NOMO-1 (cell line): ENCODE measurements around the gene P2RY8.
"Not testable (repeated sequence)": the region's sequence is repeated elsewhere in the genome, so short reads cannot be mapped to it uniquely, and the experiment has no call there.

Experiments
- DNase-seq, 2 experiments: peaks; one replicate each; lab custom pipeline; 2025; ENCODE audit not compliant: unreplicated experiment in 2 of 2; lab: John Stamatoyannopoulos, UW

P2RY8 gene

DNA sequence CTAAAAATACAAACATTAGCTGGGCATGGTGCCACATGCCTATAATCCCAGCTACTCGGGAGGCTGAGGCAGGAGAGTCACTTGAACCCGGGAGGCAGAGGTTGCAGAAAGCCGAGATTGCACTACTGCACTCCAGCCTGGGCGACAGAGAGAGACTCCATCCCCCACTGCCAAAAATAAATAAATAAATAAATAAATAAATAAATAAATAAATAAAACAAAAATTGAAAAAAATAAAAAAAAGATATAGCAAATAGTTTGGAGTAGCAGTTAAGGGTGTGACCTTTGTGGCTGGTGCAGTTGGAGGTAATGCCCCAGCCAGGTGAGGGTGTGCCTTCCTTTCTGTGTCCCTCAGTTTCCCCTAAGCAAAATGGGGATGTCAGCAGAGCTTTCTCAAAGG, 14.1 kb downstream of the P2RY8 start:
- not testable (repeated sequence) for DNase-seq

DNA sequence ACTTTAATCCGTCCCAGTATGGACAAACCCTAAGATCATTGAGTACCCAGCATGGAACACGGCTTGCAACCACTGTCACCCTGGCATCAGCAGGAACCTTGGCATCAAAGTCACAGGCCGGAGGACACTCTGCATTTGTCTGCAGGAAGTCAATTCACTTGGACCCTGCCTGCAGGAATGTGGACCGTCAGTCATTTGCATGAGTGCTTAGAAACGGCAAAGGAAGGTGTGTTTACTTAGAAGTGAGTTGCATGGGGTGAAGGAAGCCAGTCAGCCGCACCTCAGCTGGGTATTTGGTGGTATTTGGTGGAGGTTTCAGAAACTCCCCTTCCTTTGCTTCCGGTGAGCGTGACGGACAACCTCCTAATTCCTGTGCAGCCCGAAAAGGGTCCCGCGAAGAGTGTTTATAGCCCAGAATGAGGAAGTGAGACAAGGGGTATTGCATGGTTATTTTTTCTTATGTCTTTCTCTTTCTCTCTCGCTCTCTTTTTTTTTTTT, 15.5 kb downstream of the P2RY8 start:
- peak; percentile 88 to 96 for DNase-seq

GRCh38 chrX:1520350-1520749, 16.6 kb downstream of the P2RY8 start:
- DNase-seq = no peak

- DNase-seq = no peak
Measured at GRCh38 chrX:1519022-1519497, 17.9 kb downstream of the P2RY8 start.

DNA sequence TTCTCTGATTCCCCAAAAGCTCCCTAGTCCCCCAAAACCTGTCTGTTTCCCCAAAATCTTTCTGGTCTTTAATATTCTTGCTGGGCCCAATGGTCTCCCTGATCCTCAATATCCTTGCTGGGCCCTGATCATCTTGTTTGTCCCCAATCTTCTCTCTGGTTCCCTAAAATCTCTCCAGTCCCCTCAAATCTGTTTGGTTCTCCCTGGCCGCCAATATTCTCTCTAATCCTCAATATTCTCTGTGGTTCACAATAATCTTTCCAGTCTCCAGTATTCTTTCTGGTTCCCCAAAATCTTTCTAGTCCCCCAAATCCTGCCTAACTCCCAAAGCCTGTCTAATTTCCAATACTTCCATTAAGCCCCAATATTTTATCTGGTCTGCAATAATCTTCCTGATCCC, 18.5 kb downstream of the P2RY8 start:
- DNase-seq = no peak

- no peak for DNase-seq
Measured at GRCh38 chrX:1516596-1517104, 20.3 kb downstream of the P2RY8 start.

GRCh38 chrX:1511829-1512228, 25.2 kb downstream of the P2RY8 start:
- DNase-seq = no peak

DNA sequence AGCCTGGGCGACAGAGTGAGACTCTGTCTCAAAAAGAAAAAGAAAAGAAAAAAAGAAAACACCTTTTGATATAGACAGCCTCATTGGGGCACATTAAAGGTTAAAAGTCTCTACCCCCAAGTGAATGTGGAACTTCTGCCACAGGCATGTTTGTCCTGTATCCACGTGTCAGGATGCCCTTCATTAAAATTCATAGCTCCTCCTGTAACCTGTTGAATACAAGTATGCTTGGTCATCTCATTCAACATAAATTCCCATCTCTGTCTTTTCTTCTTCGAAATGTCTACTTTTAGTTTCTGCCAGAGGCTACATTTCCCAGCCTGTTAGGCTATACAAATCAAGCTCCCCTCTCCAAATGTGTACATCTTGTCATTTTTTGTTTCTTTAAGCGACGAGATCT, 25.8 kb downstream of the P2RY8 start:
- no peak for DNase-seq

DNA sequence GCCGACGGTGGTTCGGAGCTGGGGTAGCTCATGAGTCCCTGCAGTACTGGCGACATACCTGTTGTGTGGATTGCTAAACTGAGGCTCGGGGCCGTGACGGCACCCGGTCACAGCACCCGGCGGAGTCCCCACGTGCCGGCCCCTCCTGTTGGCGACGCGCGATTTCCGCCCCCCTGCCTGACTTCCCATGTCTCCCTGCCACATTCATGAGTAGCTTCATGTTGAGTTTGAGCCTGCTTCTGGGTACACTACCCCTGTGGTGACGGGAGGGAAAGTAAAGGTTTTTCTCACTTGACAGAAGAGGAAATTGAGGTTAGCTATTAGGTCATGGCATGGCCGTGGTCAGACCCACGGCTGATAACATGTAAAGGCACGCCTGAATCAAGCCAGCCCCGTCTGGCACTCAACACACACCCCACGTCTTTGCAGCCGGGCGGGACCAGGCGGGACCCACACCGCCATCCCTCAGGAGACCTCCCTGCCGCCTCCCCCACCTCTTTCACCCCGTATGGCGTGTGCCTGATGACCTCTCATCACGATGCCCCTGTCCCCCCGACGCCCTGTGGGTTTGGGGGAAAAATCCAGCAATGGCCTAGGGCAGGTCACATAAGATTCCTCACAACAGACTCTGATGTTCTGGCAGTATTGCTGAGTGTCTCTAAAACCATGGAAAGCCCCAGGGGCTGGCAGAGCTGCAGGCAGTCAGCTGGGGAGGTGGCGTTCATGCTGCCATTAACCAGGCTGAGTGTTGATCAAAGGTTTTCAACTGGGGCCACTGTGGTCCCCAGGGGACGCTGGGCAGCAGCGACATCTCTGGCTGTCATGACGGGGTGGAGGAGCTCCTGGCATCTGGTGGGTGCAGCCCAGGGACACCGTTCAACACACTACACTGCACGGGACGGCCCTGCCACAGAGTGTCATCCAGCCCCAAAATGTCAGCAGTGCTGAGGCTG, 29.2 kb downstream of the P2RY8 start:
- DNase-seq = peak in 1 of 2 experiments; percentile 52

DNA sequence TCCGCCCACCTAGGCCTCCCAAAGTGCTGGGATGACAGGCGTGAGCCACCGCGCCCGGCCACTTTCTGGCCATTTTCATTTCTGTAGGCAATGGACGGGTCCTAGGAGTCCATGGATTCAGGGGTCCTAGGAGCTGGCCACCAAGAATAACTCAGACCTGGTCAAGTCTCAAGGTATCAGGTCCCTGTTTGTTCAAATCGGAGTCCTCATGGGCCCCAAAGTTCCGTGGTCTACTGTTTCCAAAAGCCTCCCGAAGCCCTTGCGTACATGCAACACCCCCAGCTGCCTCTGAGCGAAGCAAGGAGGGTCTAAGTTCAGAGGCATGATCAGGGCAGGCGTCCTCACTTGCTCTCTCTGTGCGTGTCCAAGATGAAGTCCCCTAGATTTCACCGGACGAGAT, 30.1 kb downstream of the P2RY8 start:
- DNase-seq = no peak

DNA sequence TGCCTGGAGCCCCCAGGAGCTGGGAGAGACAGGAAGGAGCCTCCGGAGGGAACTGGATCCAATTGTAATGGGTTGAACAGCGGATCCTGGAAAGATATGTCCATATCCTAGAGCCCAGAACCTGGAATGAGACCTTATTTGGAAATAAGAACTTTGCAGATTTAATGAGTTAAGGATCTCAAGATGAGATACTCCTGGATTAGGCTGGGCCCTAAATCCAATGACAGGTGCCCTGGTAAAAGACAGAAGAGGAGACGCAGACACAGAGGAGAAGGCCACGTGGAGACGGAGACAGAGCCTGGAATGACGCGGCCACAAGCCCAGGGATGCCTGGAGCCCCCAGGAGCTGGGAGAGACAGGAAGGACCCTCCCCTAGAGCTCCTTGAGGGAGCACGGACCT, 34.1 kb downstream of the P2RY8 start:
- DNase-seq = no peak

GRCh38 chrX:1502241-1502640, 34.7 kb downstream of the P2RY8 start:
- no peak for DNase-seq

DNA sequence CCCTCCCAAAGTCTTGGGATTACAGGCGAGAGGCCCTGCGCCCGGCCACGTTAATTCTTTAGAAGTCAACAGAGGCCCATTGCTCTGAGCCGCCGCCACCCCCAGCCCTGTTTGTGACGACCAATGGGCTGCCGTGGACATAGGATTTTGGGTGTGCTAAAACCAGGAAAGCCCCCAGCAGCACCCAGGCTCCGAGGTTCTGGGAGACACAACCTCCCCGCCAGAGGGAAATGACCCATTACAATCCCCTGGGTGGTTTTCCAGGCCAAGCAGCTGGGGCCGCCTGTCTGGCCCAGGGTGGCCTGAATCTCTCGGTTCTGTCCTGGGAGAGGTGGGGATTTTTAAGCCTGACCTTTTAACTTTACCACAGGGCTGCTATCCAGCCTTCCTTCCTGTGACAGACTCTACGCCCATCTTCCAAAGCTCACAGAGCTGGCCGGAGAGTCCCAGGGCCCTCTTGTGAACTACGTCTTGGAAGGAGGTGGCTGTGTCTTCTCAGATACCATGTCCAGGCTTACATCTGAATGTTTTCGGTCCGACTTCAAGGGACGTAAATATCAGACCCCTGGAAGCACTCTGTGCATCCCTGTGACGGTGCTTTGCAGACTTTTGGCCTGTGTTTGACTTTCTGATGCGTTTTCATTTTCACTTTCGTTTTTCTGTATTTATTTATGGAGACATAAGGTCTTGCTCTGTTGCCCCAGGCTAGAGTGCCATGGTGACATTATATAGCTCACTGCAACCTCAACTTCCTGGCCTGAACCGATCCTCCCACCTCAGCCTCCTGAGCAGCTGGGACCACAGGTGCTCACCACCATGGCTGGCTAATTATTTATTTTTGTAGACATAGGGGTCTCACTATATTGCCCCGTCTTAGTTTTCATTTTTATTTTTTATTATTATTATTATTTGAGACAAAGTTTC, 36.0 kb downstream of the P2RY8 start:
- DNase-seq = no peak

DNA sequence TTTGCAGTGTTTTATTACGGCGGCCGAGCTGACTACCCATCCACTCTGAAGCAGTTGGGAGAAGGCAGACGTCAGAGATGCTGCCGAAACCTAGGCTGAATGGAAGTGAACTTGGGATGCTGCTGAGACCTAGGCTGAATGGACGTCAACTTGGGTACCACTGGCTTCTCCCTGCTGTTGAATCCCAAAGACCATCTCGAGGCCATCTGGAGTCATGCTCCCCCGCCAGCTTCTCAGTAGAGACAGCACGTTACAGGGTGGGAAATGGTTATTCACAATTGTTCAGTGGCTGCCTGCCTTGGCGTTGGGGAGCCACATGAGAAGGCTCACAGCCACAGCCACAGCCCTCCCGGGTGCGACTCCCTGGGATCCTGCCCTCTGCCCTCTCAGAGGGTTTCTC, 40.9 kb downstream of the P2RY8 start:
- DNase-seq = no peak

- DNase-seq = peak; percentile 79 to 82
Measured at GRCh38 chrX:1493877-1494510, 43.0 kb downstream of the P2RY8 start.

DNA sequence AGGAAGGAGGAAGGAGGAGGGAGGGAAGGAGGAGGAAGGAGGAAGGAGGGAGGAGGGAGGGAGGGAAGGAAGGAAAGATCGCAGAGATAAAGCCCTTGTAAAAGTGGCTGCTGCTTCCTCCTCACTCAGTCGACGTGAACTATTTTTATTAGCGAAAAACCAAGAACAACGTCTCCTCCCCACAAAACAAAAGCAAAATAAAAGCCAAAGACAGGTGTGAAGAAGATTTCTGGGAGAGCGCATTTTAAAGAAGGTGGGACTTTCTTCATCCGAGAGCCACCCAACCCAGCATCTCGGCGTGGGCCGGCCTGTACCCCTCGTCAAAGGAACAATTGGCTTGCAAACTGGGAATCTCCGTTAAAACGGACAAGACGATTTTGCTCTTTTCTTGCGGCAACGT, 43.6 kb downstream of the P2RY8 start:
- no peak for DNase-seq

GRCh38 chrX:1492421-1493012, 44.5 kb downstream of the P2RY8 start:
- no peak for DNase-seq

- DNase-seq = no peak
Measured at GRCh38 chrX:1491851-1492349, 45.1 kb downstream of the P2RY8 start.

- not testable (repeated sequence) for DNase-seq
Measured at GRCh38 chrX:1491248-1491647, 45.7 kb downstream of the P2RY8 start.

- DNase-seq = not testable (repeated sequence)
Measured at GRCh38 chrX:1490723-1491122, 46.3 kb downstream of the P2RY8 start.
